ENCODE results near the gene TRAPPC13.

Gene TRAPPC13

GRCh38 chr5:65682148-65682547, 57.3 kb downstream of the TRAPPC13 start:
- DNase-seq = no peak

- no peak for DNase-seq
Observed at GRCh38 chr5:65693121-65693520, 68.3 kb downstream of the TRAPPC13 start.

- no peak for DNase-seq
Observed at GRCh38 chr5:65695162-65695755, 70.4 kb downstream of the TRAPPC13 start.

DNA sequence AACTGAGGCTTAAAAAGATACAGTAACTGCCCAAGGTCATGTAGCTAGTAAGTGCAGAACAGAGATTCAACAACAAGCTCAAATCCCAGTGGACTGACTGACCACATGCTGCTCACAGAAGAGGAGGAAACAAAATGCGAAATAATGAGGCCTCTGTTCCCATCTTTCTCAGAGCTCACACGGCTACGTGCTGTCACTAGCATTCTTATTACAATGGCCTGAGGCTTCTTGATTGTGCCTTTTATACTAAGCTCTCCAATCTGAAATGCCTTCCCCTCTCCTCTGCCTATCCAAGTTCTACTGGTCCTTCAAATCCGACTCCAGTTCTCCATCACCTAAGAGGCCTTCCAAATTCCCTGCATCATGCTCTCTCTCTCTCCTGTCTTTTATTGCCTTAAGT, 71.1 kb downstream of the TRAPPC13 start:
- no peak for DNase-seq

DNA sequence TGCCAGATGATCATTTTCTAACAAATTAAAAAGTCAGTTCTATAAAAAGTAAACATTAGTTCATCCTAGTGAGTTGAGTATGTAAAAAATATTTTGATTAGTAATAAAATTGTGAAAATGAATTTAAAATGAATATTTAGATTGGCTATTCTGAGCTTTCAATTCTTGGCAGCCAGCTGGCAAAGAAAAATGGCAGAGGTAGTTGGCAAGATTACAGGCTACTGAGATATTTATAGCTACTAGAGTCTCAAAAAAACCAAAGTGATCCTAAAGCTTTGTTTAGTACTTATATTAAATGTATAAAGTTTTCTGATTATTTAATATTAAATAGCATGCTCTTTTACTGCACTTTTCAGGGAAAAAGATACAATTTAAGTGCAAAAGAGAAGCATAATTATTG, 72.1 kb downstream of the TRAPPC13 start:
- DNase-seq = no peak

DNA sequence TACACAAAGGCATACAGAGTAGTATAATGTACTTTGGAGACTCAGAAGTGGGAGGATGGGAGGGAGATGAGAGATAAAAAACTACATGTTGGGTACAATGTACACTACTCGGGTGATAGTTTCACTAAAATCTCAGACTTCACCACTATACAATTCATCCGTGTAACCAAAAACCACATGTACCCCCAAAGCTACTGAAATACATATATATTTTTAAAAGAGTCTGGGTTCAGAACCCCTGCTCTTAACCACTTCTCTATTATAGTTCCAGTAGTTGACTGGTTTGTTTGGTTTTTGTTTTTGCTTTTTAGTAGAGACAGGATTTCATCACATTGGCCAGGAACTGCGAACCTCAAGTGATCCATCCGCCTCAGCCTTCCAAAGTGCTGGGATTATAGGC, 74.5 kb downstream of the TRAPPC13 start:
- no peak for DNase-seq

- no peak for DNase-seq
Observed at GRCh38 chr5:65702036-65702435, 77.2 kb downstream of the TRAPPC13 start.

DNA sequence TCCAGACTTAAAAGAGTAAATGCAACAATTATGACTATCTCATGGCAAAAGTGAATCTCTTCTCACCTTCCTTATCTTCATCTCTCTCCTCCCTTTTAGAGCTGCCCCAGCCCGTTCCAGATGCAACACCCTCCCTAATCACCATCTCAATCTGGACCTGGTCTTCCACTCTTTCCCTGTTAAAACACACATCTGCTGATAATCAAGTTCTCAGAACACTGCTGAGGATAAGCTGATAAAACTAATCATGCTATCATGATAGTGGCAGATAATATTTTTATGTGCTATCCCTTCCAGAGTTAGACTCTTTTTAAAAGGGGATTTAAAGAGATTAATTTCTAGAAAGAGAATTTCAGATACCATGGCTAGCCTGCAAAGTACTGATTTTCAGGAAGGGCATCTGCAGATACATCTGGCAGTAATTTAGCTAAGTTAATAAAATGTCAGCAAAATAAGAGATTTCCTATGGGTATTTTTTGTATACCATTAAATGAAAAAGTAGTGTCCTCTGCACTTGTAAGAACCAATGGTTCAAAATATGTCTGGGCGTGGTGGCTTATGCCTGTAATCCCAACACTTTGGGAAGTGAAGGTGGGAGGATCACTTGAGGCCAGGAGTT, 79.9 kb downstream of the TRAPPC13 start:
- DNase-seq = no peak

- DNase-seq = no peak
Observed at GRCh38 chr5:65707663-65708062, 82.8 kb downstream of the TRAPPC13 start.

DNA sequence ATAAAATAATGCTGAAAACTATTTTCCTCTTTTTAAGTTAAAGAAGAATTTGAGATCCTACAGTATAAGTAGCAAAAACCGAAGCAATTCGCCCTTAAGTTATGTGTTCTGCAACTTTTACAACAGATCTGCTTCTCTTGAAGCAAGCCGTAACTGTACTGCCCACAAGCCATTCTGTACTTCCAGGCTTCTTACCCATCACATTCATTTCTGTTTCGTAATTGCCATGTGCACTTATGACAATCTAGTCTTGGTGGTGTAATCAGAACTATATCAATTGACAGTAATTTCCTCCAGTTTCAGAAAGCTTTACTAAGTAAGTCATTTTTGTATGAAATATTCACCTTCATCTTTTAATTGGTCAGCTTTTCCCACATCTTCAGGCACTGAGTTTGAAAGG, 83.3 kb downstream of the TRAPPC13 start:
- no peak for DNase-seq

Data from activated CD4-positive, CD25-positive, alpha-beta regulatory T cell (primary cell).